OCI-M1 (cell line): Measurements from ENCODE around the gene GALNT14.
A peak's percentile ranks its signal among the peaks of the same experiment; 100 is the strongest.

Experiments
- DNase-seq: peaks from one replicate; lab custom pipeline; 2025; lab: John Stamatoyannopoulos, UW

GALNT14 gene

DNA sequence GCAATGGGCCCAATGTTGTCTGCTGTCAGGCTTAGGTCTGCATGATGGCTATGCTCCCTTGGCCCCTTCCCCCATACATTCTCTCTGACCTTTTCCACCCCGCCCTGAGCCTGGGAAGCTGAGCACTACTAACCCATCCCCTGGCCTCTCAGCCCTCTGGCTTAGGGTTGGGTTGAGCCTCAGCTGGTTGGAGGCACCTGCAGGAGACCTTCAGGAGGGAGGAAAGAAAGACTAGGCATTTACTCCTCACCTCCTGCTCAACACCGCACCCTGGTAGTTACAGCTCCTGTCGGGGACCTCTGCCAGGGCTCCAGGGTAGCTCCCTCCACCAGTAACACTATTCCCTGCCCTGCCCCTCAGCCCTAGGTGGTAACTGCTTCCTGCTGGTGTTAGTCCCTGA is 80.5 kb downstream of the GALNT14 start:
- DNase-seq = no peak

DNA sequence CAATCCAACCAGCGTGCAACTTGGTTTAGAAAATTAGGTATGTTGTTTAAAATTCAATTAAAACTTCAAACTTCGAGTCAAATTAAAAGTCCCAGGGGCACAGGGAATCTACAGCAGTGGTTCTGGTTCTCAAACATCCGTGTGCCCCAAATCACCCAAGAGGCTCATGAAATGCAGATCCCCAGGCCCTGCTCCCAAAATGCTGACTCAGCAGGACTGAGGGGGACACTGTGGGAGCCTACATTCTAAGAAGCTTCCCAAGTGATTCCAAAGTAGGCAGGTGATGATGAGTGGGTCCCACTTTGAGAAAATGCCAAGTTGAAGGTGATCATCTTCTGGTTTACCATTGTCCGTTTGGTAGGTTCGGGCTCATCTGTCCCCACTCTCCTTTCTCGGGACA is 82.3 kb downstream of the GALNT14 start:
- no peak for DNase-seq

DNA sequence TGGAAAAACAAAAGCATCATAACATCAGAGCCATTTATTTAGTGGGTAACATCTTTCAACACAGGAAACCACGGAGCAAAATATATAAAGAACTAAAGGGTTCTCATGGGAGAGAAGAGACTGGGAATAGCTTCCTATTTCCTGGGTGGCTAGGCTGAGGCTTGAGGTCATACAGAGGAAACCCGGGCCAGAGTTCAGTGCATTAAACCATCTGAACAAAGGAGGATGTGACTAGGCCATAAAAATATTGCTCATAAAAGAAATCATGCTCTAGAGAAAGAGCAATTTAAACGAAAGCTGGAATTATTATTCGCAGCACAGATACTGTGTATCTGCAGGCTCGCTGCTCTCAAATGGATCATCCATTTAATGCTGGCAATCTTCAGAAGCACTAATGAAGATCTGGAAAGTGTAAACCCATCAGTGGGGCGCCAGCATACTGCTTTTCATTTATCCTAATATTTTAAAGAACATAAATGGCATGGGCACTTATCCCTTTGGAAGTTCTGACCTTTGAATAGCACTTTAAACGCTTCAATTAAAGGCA is 83.3 kb downstream of the GALNT14 start:
- no peak for DNase-seq

DNA sequence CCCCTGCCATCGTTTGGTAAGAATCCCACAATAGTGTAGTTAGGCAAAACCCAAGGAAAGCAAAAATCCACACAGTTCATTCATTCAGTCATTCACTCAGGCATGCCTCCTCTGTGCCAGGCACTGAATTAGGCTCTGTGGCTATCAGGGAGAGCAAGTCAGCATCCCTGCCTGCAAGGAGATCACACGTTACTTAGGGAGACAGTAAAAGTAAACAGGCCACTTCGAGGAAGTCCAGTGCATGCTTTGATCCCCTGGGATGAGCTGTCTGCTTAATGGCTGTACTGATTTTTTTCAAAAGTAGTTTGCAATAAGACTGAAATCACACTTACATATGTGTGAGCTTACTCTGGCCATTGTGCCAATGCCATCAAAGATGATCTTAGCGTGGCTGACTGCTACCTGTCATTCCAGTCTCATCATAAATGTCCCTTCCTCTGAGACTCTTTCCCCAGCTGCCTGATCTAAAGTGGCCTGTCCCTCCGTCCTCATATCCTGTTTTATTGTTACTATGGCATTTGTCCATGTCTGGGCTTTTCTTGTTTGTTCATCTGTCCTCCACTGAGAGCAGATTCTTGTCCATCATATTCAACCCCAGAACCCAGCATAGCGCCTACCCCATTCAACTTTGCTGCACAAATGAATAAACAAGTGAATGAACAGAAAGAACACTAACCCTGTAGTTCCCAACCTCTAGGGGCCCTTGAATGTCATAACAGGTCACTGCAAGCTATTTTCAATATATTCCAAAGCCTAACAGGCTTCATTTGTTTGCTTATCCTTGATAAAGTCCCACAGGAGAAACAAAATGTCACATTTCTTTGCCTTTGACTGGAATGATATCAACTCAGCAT is 84.1 kb downstream of the GALNT14 start:
- DNase-seq = no peak

DNA sequence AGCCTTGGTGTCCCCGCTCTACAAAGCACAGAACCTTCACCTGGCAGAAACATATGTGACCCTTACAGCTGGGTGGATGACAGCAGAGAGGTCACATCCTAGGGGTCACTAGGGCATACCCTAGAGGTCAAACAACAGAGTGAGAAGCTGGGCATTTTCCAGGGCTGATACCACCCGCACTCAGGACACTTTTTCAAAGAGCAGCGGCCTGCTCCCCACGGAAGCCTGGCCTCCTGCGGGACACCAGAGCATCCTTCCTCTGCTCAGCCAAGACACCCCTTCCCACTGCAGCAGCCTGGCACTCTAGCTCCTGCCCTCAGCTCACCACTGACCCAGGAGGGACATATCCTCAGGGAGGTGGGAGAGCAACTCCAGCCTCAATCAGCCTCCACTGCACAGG is 86.0 kb downstream of the GALNT14 start:
- DNase-seq = no peak

DNA sequence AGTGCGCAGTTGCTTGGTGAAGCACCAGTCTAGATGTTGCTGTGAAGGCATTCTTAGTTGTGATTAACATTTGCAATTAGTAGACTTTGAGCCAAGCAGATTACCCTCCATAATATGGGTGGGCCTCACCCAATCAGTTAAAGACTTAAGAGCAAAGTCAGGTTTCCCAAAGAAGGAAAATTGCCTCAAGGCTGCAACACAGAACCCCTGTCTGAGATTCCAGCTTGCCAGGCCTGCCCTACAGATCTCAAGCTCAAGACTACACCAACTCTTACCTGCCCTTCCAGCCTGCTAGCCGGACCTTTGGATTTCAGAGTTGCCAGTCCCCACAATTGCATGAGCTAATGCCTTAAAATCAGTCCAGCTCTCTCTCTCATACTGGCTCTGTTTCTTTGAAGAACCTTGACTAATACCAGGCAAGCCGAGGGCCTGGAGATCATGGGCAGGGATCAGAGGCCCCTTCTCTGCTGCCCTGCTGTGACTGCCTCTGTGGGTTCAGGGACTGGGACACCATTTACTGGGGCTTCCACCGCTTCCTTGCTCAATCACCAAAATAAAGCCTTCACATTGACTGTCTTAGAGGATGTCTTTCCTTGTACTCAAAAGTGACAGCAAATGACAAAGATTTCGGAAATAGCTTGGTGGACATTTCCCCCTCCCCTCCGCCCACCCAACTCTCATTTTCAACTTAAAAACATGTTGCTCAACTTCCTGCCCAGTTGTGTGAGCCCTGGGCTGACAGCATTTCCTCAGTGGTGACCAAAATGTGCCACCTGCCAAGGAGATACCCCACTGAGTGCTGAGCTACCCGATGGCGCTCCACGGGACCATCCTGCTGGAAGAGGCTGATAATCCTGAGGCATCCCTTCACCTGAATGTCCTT is 86.7 kb downstream of the GALNT14 start:
- no peak for DNase-seq

DNA sequence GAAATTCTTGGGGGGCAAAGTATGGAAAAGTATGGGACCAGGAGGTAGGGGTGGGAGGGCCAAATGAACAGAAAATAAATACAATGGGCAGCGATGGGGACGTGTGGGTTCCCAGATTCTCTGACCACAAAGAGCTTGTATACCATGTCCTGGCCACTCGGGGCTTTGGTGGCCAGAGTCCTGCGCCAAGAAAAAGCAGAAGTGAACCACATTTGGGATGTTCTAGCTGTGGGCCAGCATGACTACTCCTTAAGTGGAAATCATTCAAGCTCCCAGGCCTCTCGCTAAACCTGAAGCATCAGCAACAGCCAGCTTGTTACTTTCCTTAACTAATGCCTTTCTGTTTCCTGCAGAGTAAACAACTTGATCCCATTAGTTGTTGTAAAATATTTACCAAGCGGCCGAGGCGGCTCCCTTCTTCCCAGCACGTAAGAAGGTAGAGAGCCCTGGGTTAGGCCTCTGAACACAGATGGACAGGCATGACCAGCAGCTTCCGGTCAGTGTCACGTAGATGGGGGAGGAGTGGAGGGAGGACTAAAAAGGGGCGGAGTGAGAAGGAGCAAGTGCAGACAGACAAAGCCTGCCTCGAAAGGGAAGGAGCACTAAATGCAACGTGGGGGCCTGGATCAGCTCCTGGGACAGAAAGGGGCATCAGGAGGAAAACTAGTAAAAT is 88.2 kb downstream of the GALNT14 start:
- peak; percentile 9 for DNase-seq

DNA sequence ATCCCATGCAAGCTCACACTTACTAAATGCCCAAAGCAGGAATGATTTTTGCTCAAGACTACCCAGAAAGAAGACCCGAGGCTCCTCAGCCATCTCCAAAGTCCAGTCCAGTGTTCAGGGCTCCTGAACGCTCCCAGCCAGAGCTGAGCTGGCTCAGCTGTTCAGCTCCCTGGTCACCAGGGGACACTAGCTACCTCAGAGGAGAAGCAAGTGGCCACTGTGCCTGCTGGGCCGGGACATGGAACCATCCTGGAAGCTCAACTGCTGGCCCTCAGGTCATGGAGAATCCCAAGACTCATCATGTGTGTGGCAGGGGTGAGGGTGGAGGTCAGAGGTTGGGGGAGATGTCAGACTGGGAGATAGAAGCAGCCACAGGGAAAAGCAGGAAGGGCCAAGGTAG is 89.0 kb downstream of the GALNT14 start:
- DNase-seq = no peak

DNA sequence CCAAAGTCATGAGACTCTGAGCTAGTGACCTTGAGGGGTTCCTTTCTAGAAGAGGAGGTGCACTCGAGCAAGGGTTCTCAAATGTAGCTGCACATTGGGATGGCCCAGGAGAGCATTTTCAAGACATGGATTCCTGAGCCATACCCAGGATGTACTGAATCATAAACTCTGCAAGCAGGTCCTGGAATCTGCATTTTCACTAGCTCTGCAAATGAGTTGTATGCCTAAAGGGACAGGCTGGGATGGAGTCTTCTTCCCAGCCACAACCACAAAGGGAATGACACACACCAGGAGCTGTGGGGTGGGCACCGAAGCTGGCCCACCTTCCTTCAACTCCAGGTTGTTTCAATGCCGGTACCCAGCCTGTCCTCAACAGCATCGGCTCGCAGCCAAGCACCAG is 90.6 kb downstream of the GALNT14 start:
- no peak for DNase-seq

DNA sequence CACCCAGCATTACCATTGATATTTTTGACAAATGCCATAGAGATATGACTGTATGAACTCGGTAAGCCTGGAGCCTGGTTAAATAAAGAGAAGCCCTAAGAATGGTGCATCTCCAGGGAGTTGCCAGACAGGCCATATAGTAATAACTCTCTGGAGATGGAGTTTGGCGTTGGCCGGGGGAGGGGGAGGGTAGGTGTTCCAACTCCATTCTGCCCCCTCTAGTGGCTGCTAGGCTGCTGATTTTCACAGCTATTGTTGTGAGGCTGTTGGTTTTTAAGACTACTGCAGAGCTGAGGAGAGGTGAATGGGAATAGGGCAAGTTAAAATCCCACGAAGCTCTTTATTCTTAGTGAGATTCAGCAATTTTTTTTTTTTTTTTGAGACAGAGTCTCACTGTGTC is 99.9 kb downstream of the GALNT14 start:
- DNase-seq = no peak

DNA sequence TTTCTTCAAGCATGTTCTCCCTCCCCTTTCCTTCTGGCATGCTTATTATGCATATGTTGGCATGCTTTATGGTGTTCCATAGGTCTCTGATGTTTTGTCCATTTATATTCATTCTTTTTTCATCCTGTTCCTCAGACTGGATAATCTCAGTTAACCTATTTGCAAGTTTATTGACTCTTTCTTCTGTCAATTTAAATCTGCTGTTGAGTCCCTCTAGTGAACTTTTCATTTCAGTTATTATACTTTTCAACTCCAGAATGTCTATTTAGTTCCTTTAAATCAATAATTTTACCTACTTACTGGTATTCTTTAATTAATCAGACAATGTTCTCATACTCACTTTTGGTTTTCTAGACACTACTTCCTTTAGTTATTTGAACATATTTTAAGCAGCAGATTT is 101.2 kb downstream of the GALNT14 start:
- DNase-seq = no peak

DNA sequence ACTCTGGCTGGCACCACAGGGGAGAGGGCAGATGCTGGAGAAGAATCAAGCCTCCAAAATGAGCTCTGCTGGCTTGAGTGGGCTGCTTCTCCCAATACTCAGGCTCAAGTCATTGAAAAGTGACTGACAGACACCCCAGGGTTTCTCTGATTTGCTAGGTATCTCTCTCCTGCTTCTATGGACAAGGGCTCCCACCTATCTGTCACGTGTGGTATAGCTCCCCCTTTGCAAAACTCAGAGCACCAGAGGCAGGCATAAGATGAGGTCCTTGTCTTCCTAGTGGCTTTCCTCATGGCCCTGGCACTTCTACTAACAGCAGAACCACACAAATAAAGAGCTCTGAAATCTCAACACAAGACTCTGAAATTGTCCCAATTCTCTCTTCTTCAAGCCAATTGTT is 105.2 kb downstream of the GALNT14 start:
- no peak for DNase-seq

DNA sequence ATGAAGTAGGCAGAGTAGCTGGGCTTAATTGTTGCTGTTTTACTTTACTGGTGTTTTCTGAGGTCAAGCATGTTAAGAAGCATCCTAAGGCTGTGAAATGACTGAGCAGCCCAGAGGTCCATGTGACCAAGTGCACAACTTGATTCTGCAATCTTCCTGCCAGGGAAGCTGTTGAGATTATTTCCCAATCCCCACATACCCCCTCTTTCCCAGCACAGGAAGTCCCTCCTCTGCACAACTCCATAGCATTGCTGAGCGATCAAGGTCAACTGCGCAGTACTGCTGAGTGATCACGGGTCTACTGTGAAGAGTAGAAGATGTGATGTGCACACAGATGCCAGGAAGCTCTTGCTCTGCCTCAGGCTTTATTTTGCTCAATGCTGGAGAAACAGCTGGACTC is 105.8 kb downstream of the GALNT14 start:
- no peak for DNase-seq

DNA sequence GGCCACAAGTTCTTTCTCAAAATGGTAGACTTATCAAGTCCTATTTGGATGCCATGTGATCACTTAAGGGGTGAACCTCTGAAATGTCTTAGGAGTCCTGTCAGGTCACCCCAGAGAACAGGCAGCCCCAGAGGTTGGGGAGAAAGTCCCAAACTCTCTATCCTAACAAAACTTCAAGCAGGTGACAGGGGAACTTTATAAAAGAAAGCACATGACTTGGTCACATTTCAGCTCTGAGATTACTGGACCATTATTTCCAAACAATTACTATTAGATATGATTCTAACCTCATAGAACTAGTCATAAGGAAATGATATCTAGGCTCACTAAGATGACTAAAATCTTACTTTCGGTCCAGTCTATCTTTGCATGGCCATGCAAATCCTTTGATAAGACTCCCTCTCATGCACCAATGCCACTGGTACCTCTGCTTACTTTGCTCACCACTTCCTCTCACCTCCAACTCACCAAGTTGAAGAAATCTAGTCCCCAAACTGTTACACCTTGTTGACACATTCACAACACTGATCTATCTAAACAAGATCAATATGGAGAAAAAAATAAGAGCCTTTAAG is 107.0 kb downstream of the GALNT14 start:
- DNase-seq = no peak

DNA sequence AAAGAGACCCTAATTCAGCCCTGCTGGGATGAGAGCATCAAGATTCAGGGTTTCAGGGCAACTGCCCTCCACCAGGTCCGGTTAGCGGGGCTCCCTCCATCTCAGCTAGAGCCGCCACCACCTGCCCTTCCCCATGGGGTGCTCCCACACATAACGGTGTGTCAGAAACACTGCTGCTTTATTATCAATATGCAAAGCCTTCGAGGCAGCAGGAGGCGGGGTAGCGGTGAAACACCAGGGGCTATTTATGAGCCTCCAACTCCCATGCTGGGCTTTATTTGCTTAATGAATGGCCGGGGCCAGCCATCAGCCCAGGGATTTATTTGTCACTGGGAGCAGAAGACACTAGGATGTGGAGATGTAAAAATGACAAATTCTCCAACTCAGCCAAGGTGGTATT is 109.8 kb downstream of the GALNT14 start:
- no peak for DNase-seq

DNA sequence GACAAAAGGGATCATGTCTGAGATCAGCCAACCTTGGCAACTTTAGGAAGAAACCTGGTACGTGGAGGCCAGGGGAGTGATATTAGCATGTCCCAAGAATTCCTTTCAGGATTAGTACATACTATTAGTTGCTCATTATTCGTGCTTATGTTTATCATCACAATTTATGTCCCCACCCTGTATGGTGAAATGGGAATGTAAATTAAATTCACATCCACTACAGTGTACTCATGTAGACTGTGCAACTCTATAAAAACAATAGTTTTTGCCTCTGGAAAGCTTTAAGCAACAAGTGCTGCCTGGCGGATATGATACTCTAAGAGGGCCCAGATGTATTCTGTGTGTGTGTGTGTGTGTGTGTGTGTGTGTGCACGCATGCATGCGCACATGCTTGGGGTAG is 110.7 kb downstream of the GALNT14 start:
- DNase-seq = no peak

DNA sequence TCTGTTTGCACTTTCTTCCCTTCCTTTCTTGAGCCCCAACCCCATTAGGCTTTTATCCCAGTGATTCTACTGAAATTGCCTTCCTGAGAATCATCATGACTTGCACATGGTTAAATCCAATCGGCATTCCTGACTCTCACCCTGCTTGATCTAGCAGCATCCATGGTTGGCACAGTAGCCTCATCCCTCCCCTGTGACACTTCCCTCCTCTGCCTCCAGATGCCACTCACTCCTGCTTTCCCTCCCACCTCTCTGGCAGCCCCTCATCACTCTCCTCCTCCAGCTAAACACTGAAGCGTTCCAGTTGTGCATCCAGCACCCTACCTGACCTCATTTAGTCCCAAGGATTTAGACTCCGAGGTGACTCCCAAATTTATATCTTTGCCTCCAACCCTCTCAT is 114.7 kb downstream of the GALNT14 start:
- DNase-seq = no peak

DNA sequence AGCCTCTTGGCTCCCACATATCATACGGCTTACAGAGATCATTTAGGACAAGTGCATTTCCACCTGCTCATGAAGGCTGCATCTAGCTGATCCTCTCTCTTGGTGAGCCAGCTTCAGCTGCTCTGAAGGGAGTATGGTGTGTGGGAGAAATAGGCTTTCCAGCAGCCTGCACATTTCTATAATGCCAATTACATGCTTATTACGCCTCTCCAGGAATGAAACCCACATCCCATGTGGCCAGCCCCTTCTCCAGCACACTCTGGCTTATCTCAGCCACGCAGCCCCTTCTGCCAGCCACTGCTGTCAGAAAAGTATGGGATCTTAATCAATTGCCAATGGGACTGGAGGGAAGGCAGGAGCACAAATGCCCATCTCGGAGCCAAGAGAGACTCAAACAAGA is 117.5 kb downstream of the GALNT14 start:
- no peak for DNase-seq

DNA sequence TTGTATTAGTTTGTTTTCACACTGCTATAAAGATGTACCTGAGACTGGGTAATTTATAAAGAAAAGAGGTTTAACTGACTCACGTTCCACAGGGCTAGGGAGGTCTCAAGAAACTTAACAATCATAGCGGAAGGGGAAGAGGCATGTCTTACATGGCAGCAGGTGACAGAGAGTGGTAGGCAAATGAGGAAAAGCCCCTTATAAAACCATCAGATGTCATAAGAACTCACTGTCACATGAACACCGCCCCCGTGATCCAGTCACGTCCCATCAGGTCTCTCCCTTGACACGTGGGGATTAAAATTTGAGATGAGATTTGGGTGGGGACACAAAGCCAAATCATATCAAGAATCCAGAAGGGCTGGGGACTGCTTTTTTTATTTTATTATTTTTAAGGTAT is 120.0 kb downstream of the GALNT14 start:
- DNase-seq = no peak

DNA sequence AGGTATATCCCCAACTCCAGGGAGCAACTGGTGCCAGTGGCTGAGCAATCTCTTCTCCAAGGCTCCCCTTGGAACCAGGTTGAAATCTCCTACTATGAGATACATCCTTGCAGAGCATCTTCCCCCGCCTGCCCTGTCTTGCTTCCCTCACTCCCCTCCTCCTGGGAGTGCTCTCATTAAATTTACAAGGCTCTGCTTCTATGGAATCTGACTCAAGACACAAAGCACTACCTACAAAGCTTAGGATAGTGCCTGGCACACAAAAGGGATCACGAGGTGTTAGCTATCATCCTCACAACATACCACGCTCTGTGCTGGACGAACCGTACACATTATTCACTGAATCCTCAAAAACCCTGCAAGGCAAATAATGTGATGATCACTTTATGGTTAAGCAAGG is 121.6 kb downstream of the GALNT14 start:
- no peak for DNase-seq

DNA sequence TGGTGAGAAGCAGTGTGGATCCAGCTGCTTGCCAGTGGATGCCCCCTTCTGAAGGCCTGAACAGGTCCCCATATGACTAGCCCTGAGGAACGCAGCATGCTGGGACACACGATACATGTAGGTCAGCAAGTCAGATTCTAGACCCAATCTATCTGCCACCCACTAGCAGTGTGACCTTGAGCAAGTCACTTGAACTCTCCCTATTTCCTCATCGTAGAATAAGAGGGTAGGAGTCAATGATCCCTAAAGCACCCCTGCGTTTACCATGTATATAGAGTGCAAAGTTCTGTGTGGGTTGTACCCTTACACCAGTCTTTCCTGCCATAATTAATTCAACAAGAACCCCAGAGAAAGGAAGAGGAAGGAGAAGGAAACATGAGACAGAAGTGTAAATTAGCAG is 123.7 kb downstream of the GALNT14 start:
- no peak for DNase-seq

DNA sequence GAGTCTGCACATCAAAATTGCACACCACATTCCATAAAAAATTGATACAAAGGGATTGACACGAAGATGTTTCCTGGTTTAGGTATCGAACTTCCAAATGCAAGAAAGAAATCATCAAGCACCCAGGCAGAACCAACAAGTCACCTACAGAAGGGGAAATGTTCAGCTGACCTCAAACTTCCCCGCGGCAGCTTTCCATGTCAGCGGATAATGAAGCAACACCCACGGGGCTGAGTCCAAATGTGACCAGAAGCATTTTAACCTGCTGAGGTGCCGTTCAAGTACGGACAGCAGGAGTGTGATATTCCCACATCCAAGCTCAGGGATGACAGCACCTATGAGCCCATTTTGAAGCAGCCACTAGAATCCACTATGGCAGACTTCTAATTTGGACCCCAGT is 124.9 kb downstream of the GALNT14 start:
- no peak for DNase-seq
